SK-N-SH treated with all-trans-retinoic acid at 6 μM for 48 hours (cell line): Measurements from ENCODE around the gene SLC38A9.

Experiments used
- ARNTL ChIP-seq: fragments of 450-650 bp; formaldehyde crosslinking; IDR thresholded peaks from 2 replicates; pipeline ENCODE4 v1.5.0; 2020; ENCODE audit warnings: low read depth, mild to moderate bottlenecking, moderate library complexity, borderline replicate concordance
- CREB5 ChIP-seq: fragments of 250-450 bp; sonication (Bioruptor Pico); IDR thresholded peaks from 2 replicates; pipeline ENCODE4 v1.5.1; 2020; ENCODE audit warnings: low read depth, mild to moderate bottlenecking, moderate library complexity
- CSDC2 ChIP-seq: fragments of 250-450 bp; sonication (Bioruptor Pico); IDR thresholded peaks from 2 replicates; pipeline ENCODE4 v1.5.0; 2020; ENCODE audit warnings: mild to moderate bottlenecking, moderate library complexity
- ESRRG ChIP-seq: fragments of 250-450 bp; sonication (Bioruptor Pico); IDR thresholded peaks from 2 replicates; pipeline ENCODE4 v1.6.1; 2021; ENCODE audit warnings: mild to moderate bottlenecking
- ISL1 ChIP-seq: fragments of 250-450 bp; sonication (Bioruptor Pico); IDR thresholded peaks from 2 replicates; pipeline ENCODE4 v2.1.2; 2022; ENCODE audit warnings: mild to moderate bottlenecking, moderate library complexity
- PATZ1 ChIP-seq: fragments of 250-450 bp; sonication (Bioruptor Pico); IDR thresholded peaks from 2 replicates; pipeline ENCODE4 v1.8.0; 2020; ENCODE audit warnings: mild to moderate bottlenecking, moderate library complexity, borderline replicate concordance
- TCF4 ChIP-seq: fragments of 250-450 bp; sonication (Bioruptor Pico); IDR thresholded peaks from 2 replicates; pipeline ENCODE4 v1.8.0; 2021; ENCODE audit warnings: mild to moderate bottlenecking, moderate library complexity, borderline replicate concordance
- TSHZ2 ChIP-seq: fragments of 250-450 bp; sonication (Bioruptor Pico); IDR thresholded peaks from 2 replicates; pipeline ENCODE4 v1.5.0; 2020; ENCODE audit warnings: mild to moderate bottlenecking, moderate library complexity
- ZC3H10 ChIP-seq: fragments of 250-450 bp; sonication (Bioruptor Pico); IDR thresholded peaks from 2 replicates; pipeline ENCODE4 v1.5.1; 2021; ENCODE audit warnings: mild to moderate bottlenecking, moderate library complexity
- ZNF70 ChIP-seq: fragments of 450-650 bp; formaldehyde crosslinking; IDR thresholded peaks from 2 replicates; pipeline ENCODE4 v1.5.0; 2020; ENCODE audit warnings: mild to moderate bottlenecking, moderate library complexity

- TF ChIP-seq ZNF70 (CRISPR knock-in tag): no peak
- no peak for TF ChIP-seq ZC3H10
- no peak for TF ChIP-seq CSDC2 (CRISPR knock-in tag)
- TF ChIP-seq TSHZ2 (CRISPR knock-in tag): no peak
- no peak for TF ChIP-seq PATZ1
- no peak for TF ChIP-seq ARNTL (CRISPR knock-in tag)
- TF ChIP-seq CREB5: no peak
- no peak for TF ChIP-seq ESRRG (CRISPR knock-in tag)
- TF ChIP-seq TCF4 (CRISPR knock-in tag): no peak
- no peak; the same call in 1 of the 2 replicates for TF ChIP-seq ISL1
These were observed 19.6 kb downstream of the SLC38A9 start for GRCh38 chr5:55692509-55692908.
